NCI-H2107 (cell line): ENCODE measurements around the gene ZNF438.
A peak's percentile ranks its signal among the peaks of the same experiment; 100 is the strongest.
"Not testable (repeated sequence)": the region's sequence is repeated elsewhere in the genome, so short reads cannot be mapped to it uniquely, and the experiment has no call there.

Source experiments
- DNase-seq: peaks from one replicate; lab custom pipeline; 2025; lab: John Stamatoyannopoulos, UW

ZNF438 gene

GRCh38 chr10:31041011-31041410, 9.3 kb upstream of the ZNF438 start:
- DNase-seq = no peak

GRCh38 chr10:31039006-31039405, 7.3 kb upstream of the ZNF438 start:
- not testable (repeated sequence) for DNase-seq

- DNase-seq = no peak
Observed at GRCh38 chr10:31037749-31038148, 6.1 kb upstream of the ZNF438 start.

- DNase-seq = no peak
Observed at GRCh38 chr10:31036209-31036608, 4.5 kb upstream of the ZNF438 start.

- DNase-seq = no peak
Observed at GRCh38 chr10:31035266-31035798, 3.7 kb upstream of the ZNF438 start.

- no peak for DNase-seq
Observed at GRCh38 chr10:31034098-31034909, 2.6 kb upstream of the ZNF438 start.

- no peak for DNase-seq
Observed at GRCh38 chr10:31033147-31033546, 1.5 kb upstream of the ZNF438 start.

- DNase-seq = peak; percentile 72
Observed at GRCh38 chr10:31032258-31033132, 830 bp upstream of the ZNF438 start.

GRCh38 chr10:31031205-31031557, 484 bp downstream of the ZNF438 start:
- DNase-seq = no peak

GRCh38 chr10:31030800-31031199, 865 bp downstream of the ZNF438 start:
- DNase-seq = no peak

- DNase-seq = no peak
Observed at GRCh38 chr10:31030260-31030659, 1.4 kb downstream of the ZNF438 start.

- DNase-seq = no peak
Observed at GRCh38 chr10:31028081-31028480, 3.6 kb downstream of the ZNF438 start.

- DNase-seq = not testable (repeated sequence)
Observed at GRCh38 chr10:31026279-31026678, 5.4 kb downstream of the ZNF438 start.

GRCh38 chr10:31025142-31025541, 6.5 kb downstream of the ZNF438 start:
- no peak for DNase-seq

GRCh38 chr10:31023558-31023957, 8.1 kb downstream of the ZNF438 start:
- DNase-seq = no peak

GRCh38 chr10:31020209-31020608, 11.5 kb downstream of the ZNF438 start:
- no peak for DNase-seq

GRCh38 chr10:31018962-31019361, 12.7 kb downstream of the ZNF438 start:
- no peak for DNase-seq

- DNase-seq = no peak
Observed at GRCh38 chr10:31018356-31018750, 13.3 kb downstream of the ZNF438 start.

- no peak for DNase-seq
Observed at GRCh38 chr10:31017534-31018355, 13.9 kb downstream of the ZNF438 start.

GRCh38 chr10:31014161-31014875, 17.3 kb downstream of the ZNF438 start:
- DNase-seq = no peak

- no peak for DNase-seq
Observed at GRCh38 chr10:31013331-31013730, 18.3 kb downstream of the ZNF438 start.
